B cell (primary cell): ENCODE results near the gene SEMA4D.

Experiments used
- EZH2 ChIP-seq: IDR thresholded peaks from 2 replicates; pipeline ENCODE4 v1.6.1; 2012; ENCODE audit warnings: borderline replicate concordance, low read depth, mild to moderate bottlenecking, moderate library complexity, low read length; ENCODE audit not compliant: insufficient read depth, poor library complexity, severe bottlenecking
- TF ChIP-seq, protein P1 (sequence below): fragments of 200-600 bp; IDR thresholded peaks from one replicate; pipeline ENCODE4 v1.8.0; 2022; ENCODE audit warnings: antibody characterized with exemption, mild to moderate bottlenecking

DNA sequence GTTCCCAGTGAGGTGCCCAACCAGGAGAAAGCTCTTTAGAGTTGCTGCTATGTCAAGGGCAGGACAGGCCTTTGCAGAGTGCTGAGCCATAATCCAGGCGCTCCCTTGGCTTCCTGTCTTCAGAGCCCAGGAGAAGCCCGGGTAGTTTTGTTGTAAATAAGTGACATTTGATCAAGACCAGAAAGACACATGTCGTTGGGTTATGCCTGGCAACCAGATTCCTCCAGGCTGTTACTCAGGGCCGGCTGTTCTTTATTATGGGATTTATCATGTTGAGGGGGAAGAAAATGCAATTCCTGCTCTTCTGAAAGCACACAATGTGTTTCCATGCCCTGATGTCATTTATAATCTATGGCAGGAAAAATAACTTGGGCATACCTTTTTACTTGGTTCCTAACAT, 39.3 kb upstream of the SEMA4D start:
- TF ChIP-seq, protein P1, sequence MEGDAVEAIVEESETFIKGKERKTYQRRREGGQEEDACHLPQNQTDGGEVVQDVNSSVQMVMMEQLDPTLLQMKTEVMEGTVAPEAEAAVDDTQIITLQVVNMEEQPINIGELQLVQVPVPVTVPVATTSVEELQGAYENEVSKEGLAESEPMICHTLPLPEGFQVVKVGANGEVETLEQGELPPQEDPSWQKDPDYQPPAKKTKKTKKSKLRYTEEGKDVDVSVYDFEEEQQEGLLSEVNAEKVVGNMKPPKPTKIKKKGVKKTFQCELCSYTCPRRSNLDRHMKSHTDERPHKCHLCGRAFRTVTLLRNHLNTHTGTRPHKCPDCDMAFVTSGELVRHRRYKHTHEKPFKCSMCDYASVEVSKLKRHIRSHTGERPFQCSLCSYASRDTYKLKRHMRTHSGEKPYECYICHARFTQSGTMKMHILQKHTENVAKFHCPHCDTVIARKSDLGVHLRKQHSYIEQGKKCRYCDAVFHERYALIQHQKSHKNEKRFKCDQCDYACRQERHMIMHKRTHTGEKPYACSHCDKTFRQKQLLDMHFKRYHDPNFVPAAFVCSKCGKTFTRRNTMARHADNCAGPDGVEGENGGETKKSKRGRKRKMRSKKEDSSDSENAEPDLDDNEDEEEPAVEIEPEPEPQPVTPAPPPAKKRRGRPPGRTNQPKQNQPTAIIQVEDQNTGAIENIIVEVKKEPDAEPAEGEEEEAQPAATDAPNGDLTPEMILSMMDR: no peak
- TF ChIP-seq EZH2: no peak
